ENCODE measurements around the gene LILRA5.
"Not testable (repeated sequence)": the region's sequence is repeated elsewhere in the genome, so short reads cannot be mapped to it uniquely, and the experiment has no call there.

The LILRA5 gene

DNA sequence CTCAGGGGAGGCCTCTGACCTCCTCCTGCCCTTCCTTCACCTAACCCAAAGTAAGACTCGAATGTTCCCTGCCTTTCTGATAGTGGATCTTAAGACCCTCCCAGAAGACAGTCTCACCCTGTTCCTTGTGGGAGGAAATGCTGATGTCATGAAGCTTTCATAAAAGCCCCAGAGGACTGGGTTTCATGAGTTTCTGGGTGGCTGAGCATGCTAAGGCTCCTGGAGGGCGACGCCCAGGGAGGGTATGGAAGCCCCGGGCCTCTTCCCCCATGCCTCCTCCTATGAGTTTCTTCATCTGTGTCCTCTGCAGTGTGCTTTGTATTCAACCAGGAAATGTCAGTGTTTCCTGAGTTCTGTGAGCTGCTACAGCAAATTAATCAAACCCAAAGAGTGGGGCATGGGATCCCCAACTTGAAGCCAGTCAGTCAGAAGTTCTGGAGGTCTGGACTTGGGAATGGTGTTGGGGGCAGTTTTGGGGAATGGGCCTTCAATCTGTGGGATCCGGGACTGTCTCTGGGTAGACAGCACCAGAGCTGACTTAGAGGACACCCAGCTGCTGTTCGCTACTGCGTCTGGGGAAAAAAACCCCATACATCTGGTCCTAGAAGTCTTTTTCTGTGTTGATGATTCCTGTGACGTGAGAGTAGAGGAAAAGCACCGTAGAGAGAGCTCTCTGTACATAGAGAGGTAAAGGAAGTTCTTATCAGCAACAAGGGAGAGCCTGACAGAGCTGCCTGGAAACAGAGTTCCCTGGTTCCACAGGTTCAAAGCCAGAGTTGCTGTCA lies 30.1 kb downstream of the LILRA5 start:
- POLR2A ChIA-PET: no interaction called here
- Histone ChIP-seq H3K27me3 (replicated peaks in 2 of 5; ENCODE audit: control insufficient read depth in 4 of 5, insufficient read depth in 5 of 5, low read length in 4 of 5) (no peaks in the 10 kb centered on the region), H3K27ac (ENCODE audit: insufficient read depth in 1 of 2, low read depth in 1 of 2, low read length in 2 of 2, poor library complexity in 1 of 2, severe bottlenecking in 2 of 2) (no peak overlapping the region), H3K4me1 (ENCODE audit: control extremely low read depth in 1 of 4, control insufficient read depth in 4 of 4, insufficient read depth in 4 of 4, low read length in 3 of 4) (peaks cover 15 to 77% (median 72%) of the 10 kb centered on the region in 4 experiments), H3K9me3 (ENCODE audit: control extremely low read depth in 1 of 5, control insufficient read depth in 4 of 5, insufficient read depth in 2 of 5, low read depth in 1 of 5, low read length in 4 of 5) (no peaks in the 10 kb centered on the region), H3K36me3 (ENCODE audit: control insufficient read depth in 4 of 4, insufficient read depth in 4 of 4, low read length in 3 of 4) (peaks cover 0 to 3% (median 0%) of the 10 kb centered on the region in 4 experiments), H3K4me3 (ENCODE audit: control insufficient read depth in 1 of 7, extremely low read depth in 1 of 7, insufficient read depth in 4 of 7, low read depth in 2 of 7, low read length in 6 of 7) (peak overlapping the region in 1 of 7 experiments; percentile 26)
- WGBS (ENCODE audit: insufficient coverage): 34% methylated on average over 6 of the region's 9 CpGs
- CTCF ChIA-PET: interaction anchor here (0.6 to 1.8 kb wide), 3 partner anchors 15 to 737 kb away, joined by 3 to 7 read pairs (median 3); no protein-coding TSS in a partner anchor
- peak in 2 of 3 donors; percentile 45 for DNase-seq

GRCh38 chr19:54281729-54282075 lies 31.3 kb downstream of the LILRA5 start:
- POLR2A ChIA-PET; H3K36me3 ChIP-seq (ENCODE audit: control insufficient read depth in 4 of 4, insufficient read depth in 4 of 4, low read length in 3 of 4); H3K27ac ChIP-seq (ENCODE audit: insufficient read depth in 1 of 2, low read depth in 1 of 2, low read length in 2 of 2, poor library complexity in 1 of 2, severe bottlenecking in 2 of 2); H3K9me3 ChIP-seq (ENCODE audit: control extremely low read depth in 1 of 5, control insufficient read depth in 4 of 5, insufficient read depth in 2 of 5, low read depth in 1 of 5, low read length in 4 of 5); DNase-seq; H3K27me3 ChIP-seq (replicated peaks in 2 of 5; ENCODE audit: control insufficient read depth in 4 of 5, insufficient read depth in 5 of 5, low read length in 4 of 5): not testable (repeated sequence)
- CTCF ChIA-PET: interaction anchor here (1.8 kb wide), 1 partner anchor 16 kb away, joined by 7 read pairs; no protein-coding TSS in a partner anchor
- Histone ChIP-seq H3K4me3 (ENCODE audit: control insufficient read depth in 1 of 7, extremely low read depth in 1 of 7, insufficient read depth in 4 of 7, low read depth in 2 of 7, low read length in 6 of 7) (peak overlapping the region in 1 of 7 experiments; percentile 73), H3K4me1 (ENCODE audit: control extremely low read depth in 1 of 4, control insufficient read depth in 4 of 4, insufficient read depth in 4 of 4, low read length in 3 of 4) (peaks cover 15 to 73% (median 68%) of the 10 kb centered on the region in 4 experiments)
- WGBS (ENCODE audit: insufficient coverage): 91% methylated on average over 4 of the region's 5 CpGs

- peak in 2 of 3 donors; percentile 81 to 83 for DNase-seq
- 59% methylated on average over 8 of the region's 12 CpGs for WGBS (ENCODE audit: insufficient coverage)
- no peaks in the 10 kb centered on the region for H3K27me3 ChIP-seq (replicated peaks in 2 of 5; ENCODE audit: control insufficient read depth in 4 of 5, insufficient read depth in 5 of 5, low read length in 4 of 5)
- no peak within 1 kb of the TSS for H3K27ac ChIP-seq (ENCODE audit: insufficient read depth in 1 of 2, low read depth in 1 of 2, low read length in 2 of 2, poor library complexity in 1 of 2, severe bottlenecking in 2 of 2)
- peaks cover 15 to 68% (median 63%) of the 10 kb centered on the region in 4 experiments for H3K4me1 ChIP-seq (ENCODE audit: control extremely low read depth in 1 of 4, control insufficient read depth in 4 of 4, insufficient read depth in 4 of 4, low read length in 3 of 4)
- peaks cover 0 to 3% (median 0%) of the 10 kb centered on the region in 4 experiments for H3K36me3 ChIP-seq (ENCODE audit: control insufficient read depth in 4 of 4, insufficient read depth in 4 of 4, low read length in 3 of 4)
- ChIA-PET POLR2A (no interaction called here), CTCF (interaction anchor here (1.2 to 1.8 kb wide), 2 partner anchors 13 to 15 kb away, joined by 6 to 7 read pairs; no protein-coding TSS in a partner anchor)
- H3K9me3 ChIP-seq (ENCODE audit: control extremely low read depth in 1 of 5, control insufficient read depth in 4 of 5, insufficient read depth in 2 of 5, low read depth in 1 of 5, low read length in 4 of 5): no peaks in the 10 kb centered on the region
- H3K4me3 ChIP-seq (ENCODE audit: control insufficient read depth in 1 of 7, extremely low read depth in 1 of 7, insufficient read depth in 4 of 7, low read depth in 2 of 7, low read length in 6 of 7): peak within 1 kb of the TSS in 6 of 7 experiments; percentile 33 to 73 (median 58)
These were observed 31.8 kb downstream of the LILRA5 start, which contains the start of gene LILRB2 for GRCh38 chr19:54281007-54281728. Gene LILRB2, minus strand, starts transcription at chr19:54281110. Its CDS starts 614 bp downstream, at chr19:54280496.

DNA sequence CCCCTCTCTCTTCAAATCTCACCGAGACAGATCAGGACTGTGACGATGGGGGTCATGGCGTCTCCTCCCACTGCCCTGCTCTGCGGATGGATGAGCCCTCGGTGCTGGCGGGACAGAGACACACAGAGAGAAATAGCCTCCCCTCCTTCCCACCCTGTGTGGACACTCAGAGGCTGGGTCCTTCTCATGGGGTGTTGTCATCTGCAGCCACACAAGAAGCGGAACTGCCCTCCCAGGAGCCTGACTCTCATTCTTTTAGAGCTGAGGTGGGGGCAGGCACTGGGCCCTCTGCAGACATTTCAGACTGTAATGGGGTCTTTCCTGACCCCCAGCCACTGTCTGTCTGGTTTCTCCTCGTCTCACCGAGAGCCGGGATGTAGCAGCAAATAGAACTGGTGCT lies 32.5 kb downstream of the LILRA5 start:
- WGBS (ENCODE audit: insufficient coverage): 0% methylated on average over 2 of the region's 10 CpGs
- Histone ChIP-seq H3K4me3 (ENCODE audit: control insufficient read depth in 1 of 7, extremely low read depth in 1 of 7, insufficient read depth in 4 of 7, low read depth in 2 of 7, low read length in 6 of 7) (peak overlapping the region in 6 of 7 experiments; percentile 33 to 73 (median 53)), H3K4me1 (ENCODE audit: control extremely low read depth in 1 of 4, control insufficient read depth in 4 of 4, insufficient read depth in 4 of 4, low read length in 3 of 4) (peaks cover 15 to 61% (median 56%) of the 10 kb centered on the region in 4 experiments)
- POLR2A ChIA-PET; H3K27ac ChIP-seq (ENCODE audit: insufficient read depth in 1 of 2, low read depth in 1 of 2, low read length in 2 of 2, poor library complexity in 1 of 2, severe bottlenecking in 2 of 2); H3K27me3 ChIP-seq (replicated peaks in 2 of 5; ENCODE audit: control insufficient read depth in 4 of 5, insufficient read depth in 5 of 5, low read length in 4 of 5); H3K9me3 ChIP-seq (ENCODE audit: control extremely low read depth in 1 of 5, control insufficient read depth in 4 of 5, insufficient read depth in 2 of 5, low read depth in 1 of 5, low read length in 4 of 5); H3K36me3 ChIP-seq (ENCODE audit: control insufficient read depth in 4 of 4, insufficient read depth in 4 of 4, low read length in 3 of 4): not testable (repeated sequence)
- peak in 2 of 3 donors; percentile 56 to 67 for DNase-seq
- CTCF ChIA-PET: interaction anchor here (1.1 to 1.6 kb wide), 3 partner anchors 12 to 16 kb away, joined by 3 to 6 read pairs (median 5); no protein-coding TSS in a partner anchor

DNA sequence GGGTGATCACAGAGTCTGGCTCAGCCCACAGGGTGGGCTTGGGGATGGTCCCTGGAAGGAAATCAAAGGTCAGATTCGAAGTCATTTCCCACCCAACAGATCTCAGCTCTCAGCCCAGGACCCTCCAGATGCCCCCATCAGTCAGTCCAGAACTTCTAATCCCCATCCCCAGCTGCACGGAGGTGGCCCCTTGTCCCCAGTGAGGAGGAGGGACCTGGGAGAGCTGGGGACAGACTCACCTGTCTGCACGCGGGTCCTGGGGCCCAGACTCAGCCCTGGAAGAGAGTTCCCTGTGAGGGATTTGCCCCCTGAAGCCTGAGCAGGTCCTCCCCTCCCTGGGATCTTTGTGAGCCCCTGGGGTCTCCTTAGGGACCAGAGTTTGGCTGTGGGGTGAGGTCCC lies 32.9 kb downstream of the LILRA5 start:
- Histone ChIP-seq H3K4me3 (ENCODE audit: control insufficient read depth in 1 of 7, extremely low read depth in 1 of 7, insufficient read depth in 4 of 7, low read depth in 2 of 7, low read length in 6 of 7) (peak overlapping the region in 6 of 7 experiments; percentile 33 to 73 (median 58)), H3K4me1 (ENCODE audit: control extremely low read depth in 1 of 4, control insufficient read depth in 4 of 4, insufficient read depth in 4 of 4, low read length in 3 of 4) (peaks cover 15 to 58% (median 52%) of the 10 kb centered on the region in 4 experiments)
- H3K36me3 ChIP-seq (ENCODE audit: control insufficient read depth in 4 of 4, insufficient read depth in 4 of 4, low read length in 3 of 4); POLR2A ChIA-PET; H3K9me3 ChIP-seq (ENCODE audit: control extremely low read depth in 1 of 5, control insufficient read depth in 4 of 5, insufficient read depth in 2 of 5, low read depth in 1 of 5, low read length in 4 of 5); DNase-seq; H3K27ac ChIP-seq (ENCODE audit: insufficient read depth in 1 of 2, low read depth in 1 of 2, low read length in 2 of 2, poor library complexity in 1 of 2, severe bottlenecking in 2 of 2); H3K27me3 ChIP-seq (replicated peaks in 2 of 5; ENCODE audit: control insufficient read depth in 4 of 5, insufficient read depth in 5 of 5, low read length in 4 of 5): not testable (repeated sequence)
- 42% methylated on average over 4 of the region's 4 CpGs for WGBS (ENCODE audit: insufficient coverage)
- CTCF ChIA-PET: interaction anchor here (1.1 to 1.6 kb wide), 3 partner anchors 12 to 16 kb away, joined by 3 to 6 read pairs (median 5); no protein-coding TSS in a partner anchor

- peaks cover 15 to 53% (median 49%) of the 10 kb centered on the region in 4 experiments for H3K4me1 ChIP-seq (ENCODE audit: control extremely low read depth in 1 of 4, control insufficient read depth in 4 of 4, insufficient read depth in 4 of 4, low read length in 3 of 4)
- CTCF ChIA-PET: interaction anchor here (1.1 to 1.6 kb wide), 2 partner anchors 14 to 17 kb away, joined by 3 to 5 read pairs; no protein-coding TSS in a partner anchor
- no peaks in the 10 kb centered on the region for H3K27me3 ChIP-seq (replicated peaks in 2 of 5; ENCODE audit: control insufficient read depth in 4 of 5, insufficient read depth in 5 of 5, low read length in 4 of 5)
These were observed 33.5 kb downstream of the LILRA5 start for GRCh38 chr19:54279406-54279962.

More at GRCh38 chr19:54279406-54279962, 33.5 kb downstream of the LILRA5 start:
- DNase-seq: no peak
- 96% methylated on average over 16 of the region's 18 CpGs for WGBS (ENCODE audit: insufficient coverage)
- POLR2A ChIA-PET: no interaction called here
- Histone ChIP-seq H3K36me3 (ENCODE audit: control insufficient read depth in 4 of 4, insufficient read depth in 4 of 4, low read length in 3 of 4) (peaks cover 0 to 7% (median under 1%) of the 10 kb centered on the region in 4 experiments), H3K4me3 (ENCODE audit: control insufficient read depth in 1 of 7, extremely low read depth in 1 of 7, insufficient read depth in 4 of 7, low read depth in 2 of 7, low read length in 6 of 7) (peak overlapping the region in 2 of 7 experiments; percentile 62 to 73), H3K27ac (ENCODE audit: insufficient read depth in 1 of 2, low read depth in 1 of 2, low read length in 2 of 2, poor library complexity in 1 of 2, severe bottlenecking in 2 of 2) (no peak overlapping the region), H3K9me3 (ENCODE audit: control extremely low read depth in 1 of 5, control insufficient read depth in 4 of 5, insufficient read depth in 2 of 5, low read depth in 1 of 5, low read length in 4 of 5) (no peaks in the 10 kb centered on the region)
